Transverse colon (tissue), 4 donors: ENCODE measurements around the gene SCAI.

Experiments
- POLR2A ChIP-seq: fragments of 450-650 bp; IDR thresholded peaks from one replicate; pipeline ENCODE4 v1.6.1; 2016; ENCODE audit warnings: antibody characterized with exemption, mild to moderate bottlenecking, moderate library complexity
- POLR2AphosphoS5 ChIP-seq, 3 donors: sonication (generic); formaldehyde crosslinking; IDR thresholded peaks; one replicate each; pipeline ENCODE4 v1.6.1; 2016; ENCODE audit warnings: antibody characterized with exemption in 3 of 3
- TF ChIP-seq, protein P1 (sequence below), 5 experiments: fragments of 200-600 bp in 3 of 5; fragments of 450-650 bp in 2 of 5; sonication (generic) in 3 of 5; IDR thresholded peaks; 1 replicate in 2 of 5; 2 replicates in 3 of 5; pipeline ENCODE4 v1.5.1; 2016 to 2017; ENCODE audit warnings: antibody characterized with exemption in 5 of 5, inconsistent platforms in 3 of 5, mild to moderate bottlenecking in 2 of 5, moderate library complexity in 1 of 5

DNA sequence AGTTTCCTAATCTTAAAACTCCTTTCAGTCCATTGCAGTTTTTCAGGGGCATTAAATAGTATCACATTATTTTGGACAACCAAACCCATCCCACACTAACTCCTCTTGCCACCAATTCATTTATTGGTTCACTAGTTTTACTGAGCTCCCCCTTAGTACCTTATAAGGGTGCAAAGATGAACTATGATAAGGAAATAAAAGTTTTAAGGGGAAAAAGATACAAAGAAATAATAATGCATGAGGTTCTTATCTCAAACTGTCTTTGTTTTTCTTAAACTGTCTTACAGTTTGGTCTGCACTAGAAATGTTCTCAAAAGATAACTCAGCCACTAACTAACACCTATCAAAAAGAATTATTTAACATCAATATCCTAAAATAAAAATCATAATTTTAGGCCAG, 8.4 kb downstream of the SCAI start:
- TF ChIP-seq, protein P1, sequence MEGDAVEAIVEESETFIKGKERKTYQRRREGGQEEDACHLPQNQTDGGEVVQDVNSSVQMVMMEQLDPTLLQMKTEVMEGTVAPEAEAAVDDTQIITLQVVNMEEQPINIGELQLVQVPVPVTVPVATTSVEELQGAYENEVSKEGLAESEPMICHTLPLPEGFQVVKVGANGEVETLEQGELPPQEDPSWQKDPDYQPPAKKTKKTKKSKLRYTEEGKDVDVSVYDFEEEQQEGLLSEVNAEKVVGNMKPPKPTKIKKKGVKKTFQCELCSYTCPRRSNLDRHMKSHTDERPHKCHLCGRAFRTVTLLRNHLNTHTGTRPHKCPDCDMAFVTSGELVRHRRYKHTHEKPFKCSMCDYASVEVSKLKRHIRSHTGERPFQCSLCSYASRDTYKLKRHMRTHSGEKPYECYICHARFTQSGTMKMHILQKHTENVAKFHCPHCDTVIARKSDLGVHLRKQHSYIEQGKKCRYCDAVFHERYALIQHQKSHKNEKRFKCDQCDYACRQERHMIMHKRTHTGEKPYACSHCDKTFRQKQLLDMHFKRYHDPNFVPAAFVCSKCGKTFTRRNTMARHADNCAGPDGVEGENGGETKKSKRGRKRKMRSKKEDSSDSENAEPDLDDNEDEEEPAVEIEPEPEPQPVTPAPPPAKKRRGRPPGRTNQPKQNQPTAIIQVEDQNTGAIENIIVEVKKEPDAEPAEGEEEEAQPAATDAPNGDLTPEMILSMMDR (IDR thresholded peaks at IDR 0.05): no peak
- TF ChIP-seq POLR2AphosphoS5 (IDR thresholded peaks at IDR 0.05) (no peak), POLR2A (no peak)
